Jurkat, Clone E6-1 (cell line): ENCODE measurements around the gene MT1A.
"Not testable (repeated sequence)": the region's sequence is repeated elsewhere in the genome, so short reads cannot be mapped to it uniquely, and the experiment has no call there.

Experiments
- DNase-seq: peaks from one replicate; pipeline ENCODE4 v3.0.0-alpha.2; 2011; ENCODE audit warnings: low read depth, low spot score
- H3K4me3 ChIP-seq: 2 replicates; pipeline ENCODE4 v1.5.1; 2011; ENCODE audit warnings: mild to moderate bottlenecking, low read length, control low read depth, moderate library complexity

Gene MT1A

DNA sequence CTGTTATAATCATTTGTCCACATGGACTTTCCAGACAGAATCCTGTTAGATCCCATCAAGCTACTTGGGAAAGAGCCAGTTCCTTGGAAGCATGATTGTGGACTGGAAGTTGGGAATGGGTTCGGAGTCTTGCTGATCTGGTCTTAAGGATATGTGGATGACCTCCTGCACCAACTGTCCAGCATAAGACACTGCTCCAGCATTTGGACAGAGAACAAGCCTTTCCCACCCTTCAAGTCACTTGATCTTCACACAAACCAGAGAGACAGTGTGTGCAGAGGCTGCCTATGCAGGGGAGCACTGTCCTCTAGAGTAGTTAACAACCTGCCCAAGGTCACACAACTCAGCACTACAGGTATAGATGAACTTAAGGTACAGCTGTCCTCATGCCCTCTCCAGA, 7.4 kb downstream of the MT1A start:
- no peak for DNase-seq
- H3K4me3 ChIP-seq: no peak overlapping the region

DNA sequence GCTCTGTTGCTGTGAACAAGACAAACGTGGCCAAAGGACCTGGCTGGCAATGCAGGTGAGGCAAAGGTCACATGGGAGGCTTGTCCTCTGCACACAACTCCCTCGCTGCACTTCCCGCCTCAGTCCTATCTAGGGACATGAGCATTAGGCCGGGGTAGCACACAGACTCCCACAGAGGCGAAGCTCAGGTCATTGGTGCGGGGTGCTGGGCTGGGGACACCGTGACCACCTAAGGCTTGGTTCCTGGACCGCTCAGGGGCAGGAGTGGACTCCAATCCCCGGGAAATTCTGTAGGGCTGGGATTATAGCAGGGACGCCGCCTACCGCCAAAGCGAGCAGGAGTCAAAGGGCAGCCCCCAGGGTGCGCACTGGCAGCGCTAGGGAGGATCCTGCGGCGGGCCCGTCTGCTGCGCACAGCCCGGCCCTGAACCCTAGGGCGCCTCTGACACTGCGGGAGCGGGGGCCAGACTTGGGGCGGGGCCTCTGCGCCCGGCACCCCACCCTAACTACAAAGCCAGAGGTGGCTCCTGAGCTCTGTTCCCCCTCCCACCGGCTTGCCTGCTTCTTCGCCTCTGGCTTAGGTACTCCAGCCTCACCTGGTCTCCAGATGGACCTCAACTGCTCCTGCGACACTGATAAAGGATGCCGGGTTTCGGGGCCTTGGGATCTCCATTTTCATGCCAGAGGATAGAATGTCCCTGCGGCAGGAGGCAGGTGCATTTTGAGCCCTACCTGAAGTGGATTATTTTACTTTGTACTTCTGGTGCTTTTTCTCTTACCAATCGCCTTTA, 9.4 kb downstream of the MT1A start:
- DNase-seq: no peak
- no peak overlapping the region for H3K4me3 ChIP-seq

DNA sequence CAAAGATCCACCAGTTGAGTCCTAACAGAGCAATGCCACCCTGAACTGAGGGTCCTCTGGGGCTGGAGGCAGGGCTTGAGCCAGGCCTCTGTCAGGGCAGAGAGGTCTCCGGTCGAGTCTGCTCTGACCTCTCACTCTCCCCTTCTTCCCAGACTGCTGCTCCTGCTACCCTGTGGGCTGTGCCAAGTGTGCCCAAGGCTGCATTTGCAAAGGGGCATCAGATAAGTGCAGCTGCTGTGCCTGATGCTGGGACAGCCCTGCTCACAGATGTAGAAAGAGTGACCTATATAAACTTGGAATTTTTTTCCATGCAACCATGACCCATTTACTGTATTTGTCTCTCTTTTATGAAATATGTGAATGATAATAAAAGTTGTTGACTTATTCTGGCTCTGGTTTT, 10.8 kb downstream of the MT1A start:
- no peak overlapping the region for H3K4me3 ChIP-seq
- no peak for DNase-seq

DNA sequence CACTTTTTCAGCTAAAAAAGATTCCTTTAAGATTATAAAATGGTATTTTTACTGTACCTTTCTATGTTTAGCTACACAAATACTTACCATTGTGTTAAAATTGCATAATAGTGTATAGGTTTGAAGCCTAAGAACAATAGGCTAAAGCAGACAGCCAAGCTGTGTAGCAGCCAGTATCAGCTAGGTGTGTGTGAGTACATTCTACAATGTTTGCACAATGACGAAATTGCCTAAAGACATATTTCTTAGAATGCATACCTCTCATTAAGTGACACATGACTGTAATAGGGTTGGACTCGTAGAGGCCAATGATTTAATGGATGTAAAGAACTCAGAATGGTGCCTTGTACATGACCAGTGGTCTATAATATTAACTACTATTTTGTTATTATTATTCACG, 11.4 kb downstream of the MT1A start:
- no peak for DNase-seq
- H3K4me3 ChIP-seq: no peak overlapping the region

DNA sequence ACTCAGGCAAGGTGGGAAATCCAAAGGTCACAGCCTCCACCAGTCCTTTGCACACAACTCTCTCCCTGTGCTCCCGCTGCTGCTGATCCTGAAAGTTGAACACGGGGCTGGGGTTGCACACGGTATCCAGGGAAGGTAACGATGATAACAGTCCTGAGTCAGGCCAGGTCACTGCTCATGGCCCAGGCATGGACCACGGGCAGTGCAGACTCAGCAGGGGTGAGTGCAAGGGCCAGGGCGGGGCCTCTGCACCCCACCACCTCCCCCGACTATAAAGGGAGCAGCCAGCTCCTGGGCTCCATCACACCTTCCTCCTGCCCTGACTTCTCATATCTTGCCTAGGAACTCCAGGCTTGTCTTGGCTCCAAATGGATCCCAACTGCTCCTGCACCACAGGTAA, 13.1 kb downstream of the MT1A start, which contains the start of gene MT1B:
TSS of gene MT1B (plus strand) at position 301 of the 400 bp plus-strand sequence. CDS start at position 369, 68 bp downstream.
- no peak for DNase-seq
- H3K4me3 ChIP-seq: no peak within 1 kb of the TSS

DNA sequence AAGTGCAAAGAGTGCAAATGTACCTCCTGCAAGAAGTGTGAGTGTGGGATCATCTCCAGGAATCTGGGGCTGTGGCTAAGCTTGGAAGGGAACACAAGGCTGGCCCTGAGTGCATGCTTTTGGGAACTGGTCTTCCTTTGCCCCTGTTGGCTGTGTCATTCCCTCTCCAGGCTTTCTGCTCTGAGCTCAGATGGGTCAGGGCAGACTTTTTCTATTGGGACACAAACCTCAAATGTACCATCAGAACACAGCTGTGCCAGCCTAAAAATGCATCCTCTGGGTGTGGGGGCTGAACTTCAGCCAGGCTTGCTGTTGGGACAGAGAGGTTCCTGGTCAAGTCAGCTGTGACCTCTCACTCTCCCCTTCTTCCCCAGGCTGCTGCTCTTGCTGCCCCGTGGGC, 14.1 kb downstream of the MT1A start:
- no peak overlapping the region for H3K4me3 ChIP-seq
- no peak for DNase-seq

DNA sequence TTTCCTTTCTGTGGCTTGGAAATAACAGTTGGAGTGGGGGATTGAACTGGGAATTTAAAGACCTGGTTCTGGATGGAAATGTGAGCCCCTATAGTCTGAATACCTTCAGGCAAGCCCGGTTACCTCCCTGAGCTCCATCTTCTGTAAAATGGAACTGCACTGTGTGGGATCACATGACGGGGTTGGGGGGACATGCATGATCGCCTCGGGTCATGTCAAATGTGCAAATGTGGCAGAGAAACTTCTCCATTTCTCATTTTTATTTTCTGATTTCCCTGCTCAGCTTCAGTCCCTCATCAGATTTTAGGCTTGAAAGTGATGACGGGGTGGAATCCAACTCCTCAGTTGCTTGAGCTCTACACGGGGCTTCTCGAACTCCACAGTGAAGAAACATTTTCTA, 14.8 kb downstream of the MT1A start:
- no peak for DNase-seq

DNA sequence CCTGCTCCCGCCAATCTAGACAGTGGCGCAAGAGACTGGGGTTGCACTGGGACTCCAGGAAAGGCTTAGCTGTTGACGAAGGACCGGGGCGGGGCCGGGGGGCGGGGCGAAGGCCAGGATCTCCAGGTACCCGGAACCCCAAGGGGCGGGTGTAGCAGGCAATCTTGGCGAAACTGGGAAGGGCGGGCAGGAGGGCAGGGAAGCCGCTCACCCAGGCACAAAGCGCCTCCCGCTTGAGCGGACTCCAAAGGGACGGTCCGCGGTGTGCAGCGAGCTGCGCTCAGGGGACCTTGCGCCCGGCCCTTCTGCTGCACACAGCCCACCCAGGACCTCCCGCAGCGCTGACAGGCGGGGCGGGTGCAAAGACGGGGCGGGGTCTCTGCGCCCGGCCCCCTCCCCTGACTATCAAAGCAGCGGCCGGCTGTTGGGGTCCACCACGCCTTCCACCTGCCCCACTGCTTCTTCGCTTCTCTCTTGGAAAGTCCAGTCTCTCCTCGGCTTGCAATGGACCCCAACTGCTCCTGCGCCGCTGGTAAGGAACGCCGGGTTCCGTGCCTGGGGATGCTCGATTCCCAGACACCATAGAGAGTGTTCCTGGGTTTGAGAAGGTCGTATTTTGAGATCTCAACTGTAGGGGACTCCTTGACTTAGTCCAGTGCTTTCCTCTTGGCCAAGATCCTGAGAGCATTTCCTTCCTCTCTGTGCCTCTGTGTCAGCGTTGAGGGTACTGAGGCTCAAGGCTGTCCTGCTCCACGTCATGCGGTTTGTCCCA, 19.3 kb downstream of the MT1A start, which contains the start of gene MT1F:
TSS of gene MT1F (plus strand) at position 405 of the 772 bp plus-strand sequence. CDS start at position 505, 100 bp downstream.
- DNase-seq: no peak
- H3K4me3 ChIP-seq: peak within 1 kb of the TSS; percentile 50

More for the DNA sequence above, 14.8 kb downstream of the MT1A start:
- no peak overlapping the region for H3K4me3 ChIP-seq

DNA sequence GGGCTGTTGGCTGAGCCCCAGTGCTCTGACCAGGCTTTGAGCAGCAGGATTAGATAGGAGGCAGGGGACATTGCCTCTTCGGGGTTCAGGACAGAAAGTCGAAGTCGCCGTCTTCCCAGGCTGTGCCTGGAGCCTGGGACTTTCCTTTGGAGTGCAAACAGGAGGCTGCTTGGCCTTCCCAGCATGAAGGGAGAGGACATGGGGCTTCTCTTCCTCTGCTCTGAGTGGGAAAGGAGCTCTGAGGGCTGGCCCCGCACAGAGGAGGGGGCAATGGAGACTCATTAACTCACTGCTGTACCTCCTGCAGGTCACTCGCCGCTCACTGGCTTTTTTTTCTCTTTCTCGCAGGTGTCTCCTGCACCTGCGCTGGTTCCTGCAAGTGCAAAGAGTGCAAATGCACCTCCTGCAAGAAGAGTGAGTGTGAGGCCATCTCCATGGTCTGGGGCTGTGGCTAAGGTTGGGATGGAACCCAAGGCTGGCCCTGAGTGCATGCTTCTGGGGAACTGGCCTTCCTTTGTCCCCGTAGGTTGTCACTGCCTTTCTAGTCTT, 19.9 kb downstream of the MT1A start:
- no peak for DNase-seq
- no peak overlapping the region; the same call in 1 of the 2 replicates for H3K4me3 ChIP-seq

DNA sequence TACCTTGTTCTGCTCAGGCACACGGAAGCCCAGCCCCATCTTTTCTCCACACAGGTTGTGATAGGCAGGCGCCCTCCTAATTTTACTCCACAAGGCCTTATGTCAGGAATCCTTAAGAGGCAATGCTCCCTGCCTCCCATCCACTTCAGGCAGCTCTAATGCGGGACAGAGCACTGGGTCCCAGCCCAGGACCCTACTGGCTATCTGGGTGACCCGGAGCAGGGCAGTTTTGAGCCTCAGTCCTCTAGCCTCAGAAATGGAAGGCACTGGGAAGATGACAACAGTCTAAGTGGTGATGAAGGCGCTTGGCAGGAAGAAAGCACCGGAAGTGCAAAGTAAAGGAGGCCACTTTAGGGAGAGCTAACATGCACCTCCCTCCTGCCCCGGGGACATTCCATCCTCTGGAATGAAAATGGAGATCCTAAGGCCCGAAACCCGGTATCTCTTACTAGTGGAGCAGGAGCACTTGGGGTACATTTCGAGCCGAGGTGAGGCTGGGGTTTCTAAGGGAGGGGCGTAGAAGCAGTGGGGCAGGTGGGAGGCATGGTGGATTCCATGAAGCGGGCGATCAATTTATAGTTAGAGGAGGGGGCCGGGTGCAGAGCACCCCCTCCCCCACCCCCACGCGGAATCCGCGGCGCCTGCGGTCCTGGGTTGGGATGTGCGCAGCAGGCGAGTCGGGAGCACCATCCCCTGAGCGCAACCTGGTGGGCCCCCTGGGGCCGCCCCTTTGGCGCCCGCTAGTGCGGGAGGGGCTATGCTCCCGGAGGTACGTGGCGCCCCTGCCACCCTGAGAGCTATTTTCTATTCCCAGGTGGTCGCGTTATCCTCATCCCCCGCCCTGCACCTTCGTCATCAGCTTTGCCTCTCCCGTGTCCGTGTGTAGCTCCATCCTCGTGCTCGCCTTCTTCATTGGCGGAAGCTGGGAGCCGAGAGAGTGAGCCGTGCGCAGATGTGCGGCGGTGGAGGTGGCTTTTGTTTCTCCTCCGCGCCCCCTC, 24.2 kb downstream of the MT1A start:
- no peak overlapping the region for H3K4me3 ChIP-seq
- DNase-seq: no peak

DNA sequence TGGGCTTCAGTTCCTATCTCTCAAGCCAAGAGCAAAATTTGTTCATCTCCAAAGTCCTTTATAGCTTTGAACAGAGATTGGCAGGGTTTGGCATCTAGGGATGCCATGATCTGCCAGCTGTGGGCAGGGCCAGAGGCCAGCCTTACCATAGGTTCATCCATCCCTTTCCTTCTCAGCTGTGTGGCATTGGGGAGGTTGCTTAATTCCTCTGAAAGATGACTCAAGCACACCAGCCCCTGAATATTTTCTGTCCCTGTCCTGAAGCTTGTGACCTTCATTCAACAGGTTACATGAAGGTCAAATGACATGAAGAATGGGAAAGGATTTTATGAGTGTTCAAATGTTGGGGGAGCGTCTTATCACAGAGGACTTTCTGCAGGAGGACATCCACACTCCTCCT, 26.0 kb downstream of the MT1A start:
- no peak for DNase-seq
- no peak overlapping the region for H3K4me3 ChIP-seq

DNA sequence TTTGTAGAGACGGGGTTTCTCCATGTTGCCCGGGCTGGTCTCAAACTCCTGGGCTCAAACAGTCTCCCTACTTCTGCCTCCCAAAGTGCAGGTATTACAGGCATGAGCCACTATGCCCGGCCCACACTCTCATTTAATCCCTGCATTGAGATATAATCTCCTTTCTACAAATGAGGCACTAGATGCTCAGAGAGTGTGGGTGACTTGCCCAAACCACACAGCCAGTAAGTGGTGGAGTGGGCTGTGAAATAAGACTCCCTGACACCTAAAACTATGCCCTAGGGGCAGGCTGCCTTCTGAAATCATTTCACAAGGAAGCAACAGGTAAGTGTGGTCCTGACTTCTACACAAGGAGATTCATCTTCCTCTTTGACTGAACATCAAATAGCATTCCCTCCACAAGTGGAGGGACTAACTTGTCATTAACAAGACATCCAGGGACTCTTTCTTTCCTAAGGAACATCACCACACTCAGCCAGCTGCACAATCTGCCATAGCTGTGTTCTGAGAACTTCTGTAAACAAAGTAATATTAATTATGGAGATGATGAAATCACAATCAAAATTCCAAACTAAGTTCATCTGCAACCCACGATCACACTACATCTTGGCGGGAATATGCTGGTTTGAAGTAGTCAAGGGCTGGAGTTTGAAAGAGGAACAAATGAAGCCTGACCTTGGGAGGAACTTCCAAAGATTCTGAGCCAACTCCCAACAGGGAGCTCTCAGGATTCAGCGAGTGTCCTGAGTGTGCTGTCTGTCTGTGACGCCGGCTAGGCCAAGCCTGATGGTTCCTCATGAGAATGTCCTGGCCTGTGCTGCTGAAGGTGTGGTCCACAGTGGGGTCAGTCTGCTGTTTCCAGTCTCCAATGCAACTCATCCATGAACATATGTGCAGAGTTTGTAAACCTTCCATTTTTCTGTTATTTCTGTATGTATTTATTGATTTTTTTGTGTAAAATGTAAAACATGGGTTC, 27.1 kb downstream of the MT1A start:
- H3K4me3 ChIP-seq, DNase-seq: not testable (repeated sequence)

DNA sequence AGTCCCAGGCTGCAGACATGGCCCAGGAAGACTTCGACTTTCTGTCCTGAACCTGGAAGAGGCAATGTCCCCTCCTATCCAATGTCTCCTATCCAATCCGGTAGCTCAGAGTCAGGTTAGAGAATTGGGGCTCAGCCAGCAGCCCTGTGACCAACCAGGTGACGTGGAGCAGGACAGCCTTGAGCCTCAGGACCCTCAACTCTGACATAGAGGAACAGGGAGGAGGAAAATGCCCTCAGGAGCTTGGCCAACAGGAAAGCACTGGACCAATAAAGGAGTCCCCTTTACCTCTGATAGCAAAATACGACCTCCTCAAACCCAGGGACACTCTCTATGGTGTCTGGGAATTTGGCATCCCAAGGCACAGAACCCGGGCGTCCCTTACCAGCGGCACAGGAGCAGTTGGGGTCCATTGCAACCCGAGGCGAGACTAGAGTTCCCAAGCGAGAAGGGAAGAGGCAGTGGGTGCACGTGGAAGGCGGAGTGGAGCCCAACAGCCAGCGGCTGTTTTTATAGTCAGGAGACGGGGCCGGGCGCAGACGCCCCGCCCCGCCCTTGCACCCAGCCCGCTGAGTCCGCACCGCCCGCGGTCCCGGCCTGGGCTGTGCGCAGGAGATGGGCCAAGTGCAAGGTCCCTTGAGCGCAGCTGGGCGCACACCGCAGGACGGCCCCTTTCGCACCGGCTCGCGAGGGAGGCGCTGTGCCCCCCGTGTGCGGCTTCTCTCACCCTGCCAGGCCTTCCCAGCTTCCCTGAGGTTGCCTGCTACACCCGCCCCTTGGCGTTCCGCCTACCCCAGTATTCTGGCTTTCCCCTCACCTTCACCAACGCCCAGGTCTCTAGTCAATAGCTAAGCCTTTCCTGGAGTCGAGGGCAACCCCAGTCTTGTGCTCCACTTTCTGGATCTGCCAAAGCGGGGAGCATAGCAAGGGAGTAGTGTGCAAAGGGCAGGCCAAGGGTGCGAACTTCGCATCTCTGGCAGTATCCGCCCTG, 29.4 kb downstream of the MT1A start, which contains the start of gene MT1G:
TSS of gene MT1G (minus strand) at position 485 of the 991 bp plus-strand sequence. CDS start at position 413, 72 bp downstream.
- H3K4me3 ChIP-seq: no peak within 1 kb of the TSS
- no peak for DNase-seq

DNA sequence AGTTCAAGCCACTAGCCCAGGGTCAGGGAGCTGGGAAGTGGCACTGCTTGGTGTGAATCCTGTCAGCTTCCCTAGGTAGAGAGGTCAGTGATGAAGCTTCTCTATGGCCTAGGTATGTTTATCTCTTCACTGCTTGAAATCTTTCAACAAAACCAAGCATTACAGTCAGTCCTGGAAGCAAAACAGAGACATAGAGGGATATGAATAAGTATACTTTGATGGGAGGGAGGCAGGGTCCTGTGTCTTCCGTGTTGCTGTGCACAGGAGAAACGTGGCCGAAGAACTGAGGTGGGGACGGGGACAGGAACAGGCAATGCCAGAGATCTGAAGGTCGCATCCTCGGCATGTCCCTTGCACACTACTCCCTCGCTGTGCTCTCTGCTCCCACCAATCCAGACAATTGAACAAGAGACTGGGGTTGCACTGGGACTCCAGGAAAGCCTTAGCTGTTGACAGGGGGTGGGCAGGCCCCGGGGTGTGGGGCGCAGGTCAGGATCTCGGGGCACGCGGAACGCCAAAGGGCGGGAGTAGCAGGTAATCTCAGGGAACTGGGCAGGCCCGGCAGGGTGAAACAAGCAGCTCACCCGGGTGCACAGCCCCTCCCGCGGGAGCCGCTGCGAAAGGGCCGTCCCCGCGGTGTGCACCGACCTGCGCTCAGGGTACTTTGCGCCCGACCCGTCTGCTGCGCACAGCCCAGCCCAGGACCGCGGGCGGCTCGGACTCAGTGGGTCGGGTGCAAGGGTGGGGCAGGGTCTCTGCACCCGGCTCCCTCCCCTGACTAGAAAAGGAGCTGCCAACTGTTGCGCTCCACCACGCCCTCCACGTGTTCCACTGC, 30.8 kb downstream of the MT1A start, which contains the start of gene MT1H:
TSS of gene MT1H (plus strand) at position 810 of the 835 bp plus-strand sequence. CDS start 71 bp downstream, outside the sequence.
- DNase-seq: no peak
- no peak within 1 kb of the TSS for H3K4me3 ChIP-seq

DNA sequence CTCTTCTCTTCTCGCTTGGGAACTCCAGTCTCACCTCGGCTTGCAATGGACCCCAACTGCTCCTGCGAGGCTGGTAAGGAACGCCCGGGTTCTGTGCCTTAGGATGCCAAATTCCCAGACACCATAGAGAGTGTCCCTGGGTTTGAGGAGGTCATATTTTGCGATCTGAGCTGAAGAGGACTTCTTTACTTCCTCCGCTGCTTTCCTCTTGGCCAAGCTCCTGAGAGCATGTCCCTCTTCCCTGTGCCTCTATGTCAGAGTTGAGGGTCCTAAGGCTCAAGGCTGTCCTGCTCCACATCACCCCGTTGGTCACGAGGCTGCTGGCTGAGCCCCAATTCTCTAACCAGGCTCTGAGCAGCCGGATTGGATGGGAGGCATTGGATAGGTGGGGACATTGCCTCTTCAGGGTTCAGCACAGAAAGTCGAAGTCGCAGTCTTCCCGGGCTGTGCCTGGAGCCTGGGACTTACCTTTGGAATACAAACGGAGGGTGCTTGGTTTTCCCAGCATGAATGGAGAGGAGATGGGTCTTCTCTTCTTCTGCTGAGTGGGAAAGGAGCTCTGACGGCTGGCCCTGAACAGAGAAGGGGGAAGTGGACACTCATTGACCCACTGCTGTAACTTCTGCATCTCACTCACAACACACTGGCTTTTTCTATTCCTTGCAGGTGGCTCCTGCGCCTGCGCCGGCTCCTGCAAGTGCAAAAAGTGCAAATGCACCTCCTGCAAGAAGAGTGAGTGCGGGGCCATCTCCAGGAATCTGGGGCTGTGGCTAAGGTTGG, 31.6 kb downstream of the MT1A start:
- no peak for DNase-seq
- no peak overlapping the region for H3K4me3 ChIP-seq
